Glutamatergic neuron (in vitro differentiated cells): ENCODE measurements around the gene PDZD4. TPM values are rescaled to one million over a fixed set of nuclear protein-coding genes. Genes with fewer than 3 reads are reported as not detected.
A peak's percentile ranks its signal among the peaks of the same experiment; 100 is the strongest.

Source experiments
- DNase-seq: peaks from one replicate; pipeline ENCODE4 v3.0.0; 2022
- H3K27ac Mint-ChIP-seq: one replicate; pipeline ENCODE4 v1.8.0; 2020; ENCODE audit warnings: mild to moderate bottlenecking, mixed read lengths, inconsistent platforms; ENCODE audit not compliant: unreplicated experiment
- H3K27me3 Mint-ChIP-seq: one replicate; pipeline ENCODE4 v1.8.0; 2020; ENCODE audit warnings: mild to moderate bottlenecking, moderate library complexity, mixed read lengths, inconsistent platforms; ENCODE audit not compliant: unreplicated experiment
- H3K36me3 Mint-ChIP-seq: one replicate; pipeline ENCODE4 v1.8.0; 2020; ENCODE audit warnings: mild to moderate bottlenecking, mixed read lengths, inconsistent platforms; ENCODE audit not compliant: unreplicated experiment
- H3K4me1 Mint-ChIP-seq: one replicate; pipeline ENCODE4 v1.8.0; 2020; ENCODE audit warnings: mild to moderate bottlenecking, low read depth, mixed read lengths, inconsistent platforms; ENCODE audit not compliant: unreplicated experiment
- H3K4me3 Mint-ChIP-seq: one replicate; pipeline ENCODE4 v1.8.0; 2020; ENCODE audit warnings: mild to moderate bottlenecking, mixed read lengths, inconsistent platforms; ENCODE audit not compliant: unreplicated experiment
- H3K9me3 Mint-ChIP-seq: one replicate; pipeline ENCODE4 v1.8.0; 2020; ENCODE audit warnings: mild to moderate bottlenecking, moderate library complexity, mixed read lengths, inconsistent platforms; ENCODE audit not compliant: unreplicated experiment
- CTCF ChIP-seq: fragments of 200-600 bp; sonication (generic); IDR thresholded peaks from one replicate; pipeline ENCODE4 v1.5.0; 2021; ENCODE audit not compliant: partially characterized antibody, unreplicated experiment
- total RNA-seq: library from RNA; stranded (reverse); fragmentation: NEBNext Ultra II Directional; extraction: Animal tissue kit (Norgen Biotek cat#: 25700); gene quantifications from one replicate; pipeline ENCODE4 v1.2.1, GENCODE V29; 2021; ENCODE audit not compliant: unreplicated experiment

Gene PDZD4
- total RNA-seq, 1 donor from 2014 or later: 41.8 TPM

GRCh38 chrX:153775293-153776119 lies 54.8 kb downstream of the PDZD4 start:
- H3K27ac Mint-ChIP-seq: no peak overlapping the region
- H3K36me3 Mint-ChIP-seq: no peaks in the 10 kb centered on the region
- H3K4me1 Mint-ChIP-seq: no peaks in the 10 kb centered on the region
- DNase-seq: peak; percentile 10
- H3K27me3 Mint-ChIP-seq: no peaks in the 10 kb centered on the region
- no peaks in the 10 kb centered on the region for H3K9me3 Mint-ChIP-seq
- H3K4me3 Mint-ChIP-seq: no peak overlapping the region
- no peak for TF ChIP-seq CTCF

GRCh38 chrX:153774576-153775292 lies 55.6 kb downstream of the PDZD4 start:
- Mint-ChIP-seq H3K36me3 (no peaks in the 10 kb centered on the region), H3K9me3 (no peaks in the 10 kb centered on the region), H3K27ac (no peak overlapping the region), H3K4me1 (no peaks in the 10 kb centered on the region), H3K27me3 (no peaks in the 10 kb centered on the region), H3K4me3 (no peak overlapping the region)
- peak; percentile 10 for DNase-seq
- no peak for TF ChIP-seq CTCF

GRCh38 chrX:153773741-153774575 lies 56.4 kb downstream of the PDZD4 start:
- no peaks in the 10 kb centered on the region for H3K36me3 Mint-ChIP-seq
- H3K4me3 Mint-ChIP-seq: no peak overlapping the region
- H3K4me1 Mint-ChIP-seq: no peaks in the 10 kb centered on the region
- peak; percentile 6 for DNase-seq
- H3K27me3 Mint-ChIP-seq: no peaks in the 10 kb centered on the region
- H3K27ac Mint-ChIP-seq: no peak overlapping the region
- no peaks in the 10 kb centered on the region for H3K9me3 Mint-ChIP-seq
- TF ChIP-seq CTCF: no peak

GRCh38 chrX:153773218-153773611 lies 57.1 kb downstream of the PDZD4 start:
- H3K9me3 Mint-ChIP-seq: no peaks in the 10 kb centered on the region

More at GRCh38 chrX:153773218-153773611, 57.1 kb downstream of the PDZD4 start:
- Mint-ChIP-seq H3K4me3 (no peak overlapping the region), H3K27ac (no peak overlapping the region), H3K4me1 (no peaks in the 10 kb centered on the region), H3K36me3 (no peaks in the 10 kb centered on the region), H3K27me3 (no peaks in the 10 kb centered on the region)
- no peak for TF ChIP-seq CTCF
- peak; percentile 5 for DNase-seq
